HG02938 (cell line): ENCODE results near the gene USP48.
"Not testable (repeated sequence)": the region's sequence is repeated elsewhere in the genome, so short reads cannot be mapped to it uniquely, and the experiment has no call there.

Experiments
- ATAC-seq: cut with Tn5 transposase; IDR thresholded peaks from one replicate; pipeline ENCODE4 v1.9.1; 2021; ENCODE audit warnings: mild to moderate bottlenecking, moderate library complexity; ENCODE audit not compliant: unreplicated experiment

USP48 gene

GRCh38 chr1:21702780-21703179 is 80.2 kb downstream of the USP48 start:
- ATAC-seq = no peak

- ATAC-seq = no peak
These were observed 81.5 kb downstream of the USP48 start for GRCh38 chr1:21701401-21701800.

GRCh38 chr1:21700094-21700493 is 82.9 kb downstream of the USP48 start:
- ATAC-seq = no peak

- no peak for ATAC-seq
These were observed 86.0 kb downstream of the USP48 start for GRCh38 chr1:21696931-21697330.

- ATAC-seq = no peak
These were observed 89.2 kb downstream of the USP48 start for GRCh38 chr1:21693732-21694131.

- no peak for ATAC-seq
These were observed 91.2 kb downstream of the USP48 start for GRCh38 chr1:21691739-21692138.

GRCh38 chr1:21689661-21690372 is 93.1 kb downstream of the USP48 start:
- no peak for ATAC-seq

GRCh38 chr1:21687081-21687529 is 95.8 kb downstream of the USP48 start:
- ATAC-seq = no peak

GRCh38 chr1:21685946-21686678 is 96.8 kb downstream of the USP48 start:
- no peak for ATAC-seq

GRCh38 chr1:21681426-21681825 is 101.5 kb downstream of the USP48 start:
- no peak for ATAC-seq

- ATAC-seq = no peak
These were observed 102.0 kb downstream of the USP48 start for GRCh38 chr1:21680918-21681317.

GRCh38 chr1:21680381-21680780 is 102.6 kb downstream of the USP48 start:
- no peak for ATAC-seq

GRCh38 chr1:21677168-21677567 is 105.8 kb downstream of the USP48 start:
- no peak for ATAC-seq

- ATAC-seq = no peak
These were observed 108.0 kb downstream of the USP48 start for GRCh38 chr1:21674957-21675356.

- ATAC-seq = not testable (repeated sequence)
These were observed 109.1 kb downstream of the USP48 start for GRCh38 chr1:21673853-21674252.

- ATAC-seq = no peak
These were observed 109.6 kb downstream of the USP48 start for GRCh38 chr1:21673277-21673780.

- no peak for ATAC-seq
These were observed 110.3 kb downstream of the USP48 start for GRCh38 chr1:21672478-21673276.

- ATAC-seq = no peak
These were observed 111.0 kb downstream of the USP48 start for GRCh38 chr1:21671915-21672314.

- ATAC-seq = no peak
These were observed 111.7 kb downstream of the USP48 start for GRCh38 chr1:21670956-21671902.
